ENCODE results near the gene PRSS48. TPM values are rescaled to one million over a fixed set of nuclear protein-coding genes. Genes with fewer than 3 reads are reported as not detected.

The PRSS48 gene
- total and polyA plus RNA-seq, 2 of the 4 experiments (the other 2 are of a cell fraction), result not detected

DNA sequence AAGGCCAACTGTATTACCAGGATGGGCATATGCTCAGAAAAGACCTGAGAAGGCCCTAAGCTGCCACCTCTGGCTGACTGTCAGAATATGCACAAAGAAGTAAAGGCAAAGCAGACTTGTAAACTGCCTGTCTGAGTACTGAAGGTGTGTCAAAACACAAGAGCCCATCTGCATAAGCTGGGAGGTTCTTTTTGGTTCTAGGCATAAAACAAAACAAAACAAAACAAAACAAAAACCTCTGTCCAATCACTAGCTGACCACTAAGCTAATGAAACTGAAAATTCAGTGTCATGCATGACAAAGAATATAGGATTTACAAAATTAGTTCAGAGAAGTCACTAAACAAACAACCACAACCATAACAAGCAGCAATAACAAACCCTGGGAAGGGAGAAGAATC lies 27.8 kb downstream of the PRSS48 start:
- TF ChIP-seq CHD1 (IDR thresholded peaks at IDR 0.05; ENCODE audit: low read depth, low read length) (no peak), MXI1 (IDR thresholded peaks at IDR 0.05; ENCODE audit: borderline replicate concordance, low read depth, low read length) (no peak), RFX5 (IDR thresholded peaks at IDR 0.05; ENCODE audit: low read depth, low read length) (no peak), MAZ (IDR thresholded peaks at IDR 0.05; ENCODE audit: borderline replicate concordance, low read depth, low read length) (no peak), POLR2A (IDR thresholded peaks at IDR 0.05; ENCODE audit: low read depth, low read length) (no peak), SMC3 (IDR thresholded peaks at IDR 0.05; ENCODE audit: low read depth, low read length) (no peak), RAD21 (IDR thresholded peaks at IDR 0.05; ENCODE audit: low read length) (no peak)
- TF ChIP-seq, protein P1, sequence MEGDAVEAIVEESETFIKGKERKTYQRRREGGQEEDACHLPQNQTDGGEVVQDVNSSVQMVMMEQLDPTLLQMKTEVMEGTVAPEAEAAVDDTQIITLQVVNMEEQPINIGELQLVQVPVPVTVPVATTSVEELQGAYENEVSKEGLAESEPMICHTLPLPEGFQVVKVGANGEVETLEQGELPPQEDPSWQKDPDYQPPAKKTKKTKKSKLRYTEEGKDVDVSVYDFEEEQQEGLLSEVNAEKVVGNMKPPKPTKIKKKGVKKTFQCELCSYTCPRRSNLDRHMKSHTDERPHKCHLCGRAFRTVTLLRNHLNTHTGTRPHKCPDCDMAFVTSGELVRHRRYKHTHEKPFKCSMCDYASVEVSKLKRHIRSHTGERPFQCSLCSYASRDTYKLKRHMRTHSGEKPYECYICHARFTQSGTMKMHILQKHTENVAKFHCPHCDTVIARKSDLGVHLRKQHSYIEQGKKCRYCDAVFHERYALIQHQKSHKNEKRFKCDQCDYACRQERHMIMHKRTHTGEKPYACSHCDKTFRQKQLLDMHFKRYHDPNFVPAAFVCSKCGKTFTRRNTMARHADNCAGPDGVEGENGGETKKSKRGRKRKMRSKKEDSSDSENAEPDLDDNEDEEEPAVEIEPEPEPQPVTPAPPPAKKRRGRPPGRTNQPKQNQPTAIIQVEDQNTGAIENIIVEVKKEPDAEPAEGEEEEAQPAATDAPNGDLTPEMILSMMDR (conservative IDR thresholded peaks at IDR 0.05; ENCODE audit: low read depth, low read length), result no peak
- TF ChIP-seq, protein P2, sequence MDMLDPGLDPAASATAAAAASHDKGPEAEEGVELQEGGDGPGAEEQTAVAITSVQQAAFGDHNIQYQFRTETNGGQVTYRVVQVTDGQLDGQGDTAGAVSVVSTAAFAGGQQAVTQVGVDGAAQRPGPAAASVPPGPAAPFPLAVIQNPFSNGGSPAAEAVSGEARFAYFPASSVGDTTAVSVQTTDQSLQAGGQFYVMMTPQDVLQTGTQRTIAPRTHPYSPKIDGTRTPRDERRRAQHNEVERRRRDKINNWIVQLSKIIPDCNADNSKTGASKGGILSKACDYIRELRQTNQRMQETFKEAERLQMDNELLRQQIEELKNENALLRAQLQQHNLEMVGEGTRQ (IDR thresholded peaks at IDR 0.05; ENCODE audit: low read depth, low read length), result no peak
- BruUV-seq (replicated peaks), result no TSS peak

More for the DNA sequence above, 27.8 kb downstream of the PRSS48 start:
- H3K18ac ChIP-seq (ENCODE audit: low read depth, low read length), result no peak overlapping the region
- H3K4ac ChIP-seq (ENCODE audit: low read depth, low read length), result no peak overlapping the region
- no peak overlapping the region for H3K23ac ChIP-seq (ENCODE audit: low read depth, low read length)
- no peak overlapping the region for H3K56ac ChIP-seq (ENCODE audit: extremely low read depth, insufficient read depth, low read length)
- no peak overlapping the region for H3K9ac ChIP-seq (ENCODE audit: low read depth, low read length)
- no peak overlapping the region for H3K27ac ChIP-seq (ENCODE audit: insufficient read depth, low read length)
- ChIA-PET POLR2A (ENCODE audit: unreplicated experiment) (no interaction called here), CTCF (interaction anchor here (1.5 to 1.9 kb wide), 3 partner anchors 9 to 29 kb away, joined by 3 to 6 read pairs (median 4); partner anchors contain the start of gene PRSS48)
- H2BK15ac ChIP-seq (ENCODE audit: low read depth, low read length), result no peak overlapping the region
- H2AK5ac ChIP-seq (ENCODE audit: low read depth, low read length), result no peak overlapping the region
- H3K4me3 ChIP-seq (ENCODE audit: insufficient read depth, low read depth, low read length), result no peak overlapping the region
- no peak overlapping the region for H2BK5ac ChIP-seq (ENCODE audit: low read depth, low read length, poor library complexity, severe bottlenecking)
- no peak overlapping the region for H4K91ac ChIP-seq (ENCODE audit: insufficient read depth, low read depth, low read length)
- H3K27me3 ChIP-seq (ENCODE audit: control insufficient read depth, insufficient read depth, low read length), result no peaks in the 10 kb centered on the region
- H4K20me1 ChIP-seq (ENCODE audit: insufficient read depth, low read length), result no peaks in the 10 kb centered on the region
- H3K79me1 ChIP-seq (ENCODE audit: low read depth in 1 of 2, low read length in 2 of 2), result 0 out of 4 replicates have a peak, but pooled peaks cover 0 to 6% of the 10 kb centered on the region in 2 experiments
- no peak overlapping the region for H4K5ac ChIP-seq (ENCODE audit: low read depth, low read length)
- no peak for ATAC-seq (ENCODE audit: low read depth)
- H3K36me3 ChIP-seq (ENCODE audit: control insufficient read depth, insufficient read depth, low read length), result no peaks in the 10 kb centered on the region
- in situ Hi-C loops (cut with MboI; ENCODE audit: low sequenced_read_pairs) (no loop called here), intact Hi-C loops (cut with micrococcal nuclease) (no loop called here), dilution Hi-C loops (cut with HindIII; ENCODE audit: low sequenced_read_pairs, unreplicated experiment) (no loop called here)
- DNase-seq, result no peak
- no peak overlapping the region for H2BK20ac ChIP-seq (ENCODE audit: low read depth, low read length)
- no peak overlapping the region for H2AFZ ChIP-seq (replicated peaks; ENCODE audit: low read length, poor library complexity)
- no peak overlapping the region for H2AK9ac ChIP-seq (replicated peaks; ENCODE audit: low read depth, low read length, poor library complexity)
- no peak overlapping the region for H4K8ac ChIP-seq (ENCODE audit: low read depth in 2 of 2, low read length in 2 of 2)
- H3K14ac ChIP-seq (replicated peaks; ENCODE audit: low read depth, low read length), result no peak overlapping the region
- no peaks in the 10 kb centered on the region for H3K9me1 ChIP-seq (ENCODE audit: insufficient read depth, low read length)
- H2BK120ac ChIP-seq (ENCODE audit: low read depth, low read length), result no peak overlapping the region
- H3K4me2 ChIP-seq (ENCODE audit: low read depth, low read length), result no peak overlapping the region
- no peaks in the 10 kb centered on the region for H3K4me1 ChIP-seq (ENCODE audit: control insufficient read depth, insufficient read depth, low read length)
- H3K9me3 ChIP-seq (ENCODE audit: control insufficient read depth, insufficient read depth, low read length), result no peaks in the 10 kb centered on the region

All from IMR-90 (cell line).